Measurements from ENCODE around the gene ASAP2. TPM values are rescaled to one million over a fixed set of nuclear protein-coding genes. Genes with fewer than 3 reads are reported as not detected.

ASAP2 gene
- total RNA-seq, 2 experiments from 2014 or later: 0.16 TPM; not detected in 1

- H3K27ac Mint-ChIP-seq: no peak overlapping the region
- no peaks in the 10 kb centered on the region for H3K36me3 ChIP-seq (ENCODE audit: insufficient read depth, low read length)
- POLR2A ChIA-PET: no interaction called here
- DNase-seq (no peak), ATAC-seq (ENCODE audit: poor library complexity) (no peak)
- H3K4me3 Mint-ChIP-seq: no peak overlapping the region
- no peak overlapping the region for H3K4me3 ChIP-seq (ENCODE audit: low read length)
- intact Hi-C loops (cut with DNase I, micrococcal nuclease): no loop called here
- H3K4me1 ChIP-seq (ENCODE audit: insufficient read depth, low read length): peaks cover 2% of the 10 kb centered on the region
- H3K27me3 ChIP-seq (ENCODE audit: control insufficient read depth in 1 of 2, insufficient read depth in 2 of 2, low read length in 2 of 2): peaks cover 0 to 7% of the 10 kb centered on the region in 2 experiments
- no peaks in the 10 kb centered on the region for H3K9me3 Mint-ChIP-seq
- H3K4me1 Mint-ChIP-seq (ENCODE audit: low read depth): peaks cover 9% of the 10 kb centered on the region
- CTCF ChIA-PET: interaction anchor here (0.6 kb wide), 1 partner anchor 154 kb away, joined by 3 read pairs; no protein-coding TSS in a partner anchor
- no peaks in the 10 kb centered on the region for H3K36me3 Mint-ChIP-seq (ENCODE audit: low read depth)
- H3K27me3 Mint-ChIP-seq: peaks cover 4% of the 10 kb centered on the region
- TF ChIP-seq, protein P1, sequence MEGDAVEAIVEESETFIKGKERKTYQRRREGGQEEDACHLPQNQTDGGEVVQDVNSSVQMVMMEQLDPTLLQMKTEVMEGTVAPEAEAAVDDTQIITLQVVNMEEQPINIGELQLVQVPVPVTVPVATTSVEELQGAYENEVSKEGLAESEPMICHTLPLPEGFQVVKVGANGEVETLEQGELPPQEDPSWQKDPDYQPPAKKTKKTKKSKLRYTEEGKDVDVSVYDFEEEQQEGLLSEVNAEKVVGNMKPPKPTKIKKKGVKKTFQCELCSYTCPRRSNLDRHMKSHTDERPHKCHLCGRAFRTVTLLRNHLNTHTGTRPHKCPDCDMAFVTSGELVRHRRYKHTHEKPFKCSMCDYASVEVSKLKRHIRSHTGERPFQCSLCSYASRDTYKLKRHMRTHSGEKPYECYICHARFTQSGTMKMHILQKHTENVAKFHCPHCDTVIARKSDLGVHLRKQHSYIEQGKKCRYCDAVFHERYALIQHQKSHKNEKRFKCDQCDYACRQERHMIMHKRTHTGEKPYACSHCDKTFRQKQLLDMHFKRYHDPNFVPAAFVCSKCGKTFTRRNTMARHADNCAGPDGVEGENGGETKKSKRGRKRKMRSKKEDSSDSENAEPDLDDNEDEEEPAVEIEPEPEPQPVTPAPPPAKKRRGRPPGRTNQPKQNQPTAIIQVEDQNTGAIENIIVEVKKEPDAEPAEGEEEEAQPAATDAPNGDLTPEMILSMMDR (IDR thresholded peaks at IDR 0.05): no peak
- no peak overlapping the region for H3K27ac ChIP-seq (ENCODE audit: low read depth in 1 of 2, low read length in 2 of 2)
- no peaks in the 10 kb centered on the region for H3K9me3 ChIP-seq (ENCODE audit: control insufficient read depth in 1 of 2, insufficient read depth in 1 of 2, low read length in 2 of 2)
These were observed 125.7 kb downstream of the ASAP2 start for GRCh38 chr2:9332136-9332852.

DNA sequence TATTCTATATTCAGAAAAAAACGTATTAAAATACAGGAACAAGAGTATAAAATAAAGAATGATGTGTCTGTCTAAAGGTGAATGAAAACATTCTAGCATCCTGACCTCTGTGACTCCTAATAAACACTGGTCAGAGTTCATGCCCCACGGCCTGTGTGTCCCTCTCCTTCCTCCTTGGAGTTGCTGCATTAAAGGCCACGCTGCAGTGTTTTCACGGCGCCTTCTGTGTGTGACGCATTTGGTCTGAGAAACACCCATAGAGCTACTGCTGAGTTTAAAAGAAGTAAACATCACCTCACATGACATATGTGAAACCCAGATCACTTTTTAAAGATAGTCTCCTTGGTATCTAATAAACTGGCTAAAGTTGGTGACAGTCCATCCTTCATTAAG lies 126.2 kb downstream of the ASAP2 start:
- intact Hi-C loops (cut with DNase I, micrococcal nuclease): no loop called here
- POLR2A ChIA-PET: no interaction called here
- H3K27ac Mint-ChIP-seq: no peak overlapping the region

GRCh38 chr2:9333591-9334171 lies 127.1 kb downstream of the ASAP2 start:
- no peak overlapping the region for H3K27ac ChIP-seq (ENCODE audit: low read depth in 1 of 2, low read length in 2 of 2)
- intact Hi-C loops (cut with DNase I, micrococcal nuclease): no loop called here
- ATAC-seq (ENCODE audit: poor library complexity): peak; percentile 39
- TF ChIP-seq, protein P1 (IDR thresholded peaks at IDR 0.05): no peak
- Mint-ChIP-seq H3K4me1 (ENCODE audit: low read depth) (peaks cover 9% of the 10 kb centered on the region), H3K36me3 (ENCODE audit: low read depth) (no peaks in the 10 kb centered on the region), H3K9me3 (no peaks in the 10 kb centered on the region), H3K27me3 (no peaks in the 10 kb centered on the region), H3K4me3 (no peak overlapping the region), H3K27ac (no peak overlapping the region)
- no peak overlapping the region for H3K4me3 ChIP-seq (ENCODE audit: low read length)
- POLR2A ChIA-PET: no interaction called here
- DNase-seq: peak in 3 of 14 experiments; percentile 1 to 31 (median 20)
- H3K36me3 ChIP-seq (ENCODE audit: insufficient read depth, low read length): no peaks in the 10 kb centered on the region
- peaks cover 0 to 7% of the 10 kb centered on the region in 2 experiments for H3K27me3 ChIP-seq (ENCODE audit: control insufficient read depth in 1 of 2, insufficient read depth in 2 of 2, low read length in 2 of 2)
- H3K4me1 ChIP-seq (ENCODE audit: insufficient read depth, low read length): peaks cover 2% of the 10 kb centered on the region
- no peaks in the 10 kb centered on the region for H3K9me3 ChIP-seq (ENCODE audit: control insufficient read depth in 1 of 2, insufficient read depth in 1 of 2, low read length in 2 of 2)
- CTCF ChIA-PET: no interaction called here

More for the DNA sequence above, 126.2 kb downstream of the ASAP2 start:
- peaks cover 2% of the 10 kb centered on the region for H3K4me1 ChIP-seq (ENCODE audit: insufficient read depth, low read length)
- H3K36me3 ChIP-seq (ENCODE audit: insufficient read depth, low read length): no peaks in the 10 kb centered on the region
- Mint-ChIP-seq H3K36me3 (ENCODE audit: low read depth) (no peaks in the 10 kb centered on the region), H3K4me3 (no peak overlapping the region), H3K27me3 (peaks cover 2% of the 10 kb centered on the region), H3K4me1 (ENCODE audit: low read depth) (peaks cover 9% of the 10 kb centered on the region), H3K9me3 (no peaks in the 10 kb centered on the region)
- DNase-seq (no peak), ATAC-seq (ENCODE audit: poor library complexity) (no peak)
- no peak overlapping the region for H3K27ac ChIP-seq (ENCODE audit: low read depth in 1 of 2, low read length in 2 of 2)
- no peak overlapping the region for H3K4me3 ChIP-seq (ENCODE audit: low read length)
- H3K9me3 ChIP-seq (ENCODE audit: control insufficient read depth in 1 of 2, insufficient read depth in 1 of 2, low read length in 2 of 2): no peaks in the 10 kb centered on the region
- H3K27me3 ChIP-seq (ENCODE audit: control insufficient read depth in 1 of 2, insufficient read depth in 2 of 2, low read length in 2 of 2): peaks cover 0 to 7% of the 10 kb centered on the region in 2 experiments
- TF ChIP-seq, protein P1 (IDR thresholded peaks at IDR 0.05): no peak
- CTCF ChIA-PET: interaction anchor here (0.6 kb wide), 1 partner anchor 155 kb away, joined by 3 read pairs; no protein-coding TSS in a partner anchor
